HG03103 (cell line): ENCODE measurements around the gene STIP1.

Experiments
- ATAC-seq: cut with Tn5 transposase; IDR thresholded peaks from one replicate; pipeline ENCODE4 v1.9.1; 2021; ENCODE audit warnings: low read depth; ENCODE audit not compliant: unreplicated experiment

The STIP1 gene

DNA sequence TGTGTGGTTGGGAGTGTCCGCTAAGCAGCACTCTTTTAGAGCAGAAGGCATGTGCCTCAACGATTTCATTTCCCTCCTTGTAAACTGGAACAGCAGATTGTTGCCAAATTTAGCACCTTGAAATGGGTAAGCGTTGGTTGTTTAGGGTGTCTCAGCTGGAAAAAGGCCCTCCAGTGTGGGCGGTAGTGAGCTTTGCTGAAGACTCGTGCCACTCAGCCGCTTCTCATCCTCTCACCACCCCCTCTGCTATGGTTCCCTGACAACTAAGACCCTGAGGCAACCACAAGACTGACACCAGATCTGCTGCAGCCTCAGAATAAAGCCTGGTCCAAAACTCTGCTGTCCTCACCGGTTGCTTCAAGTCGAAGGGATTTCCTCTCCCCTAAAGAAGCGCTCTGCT, 10.7 kb downstream of the STIP1 start:
- ATAC-seq = no peak

DNA sequence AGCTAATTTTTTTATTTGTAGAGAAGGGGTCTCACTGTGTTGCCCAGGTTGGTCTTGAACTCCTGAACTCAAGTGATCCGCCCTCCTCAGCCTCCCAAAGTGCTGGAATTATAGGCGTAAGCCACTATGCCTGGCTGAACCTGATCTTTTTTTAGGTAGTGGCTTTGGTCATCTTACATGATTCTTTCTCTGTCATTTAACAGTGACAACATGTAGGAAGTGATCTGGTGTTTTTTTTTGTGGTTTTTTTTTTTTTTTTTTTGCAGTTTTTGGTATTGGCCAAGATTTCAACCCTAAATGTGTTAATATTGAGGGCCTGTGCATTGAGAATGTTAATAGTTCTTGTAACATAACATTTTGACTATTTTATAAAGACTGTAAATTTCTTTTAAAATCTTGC, 12.5 kb downstream of the STIP1 start:
- no peak for ATAC-seq

DNA sequence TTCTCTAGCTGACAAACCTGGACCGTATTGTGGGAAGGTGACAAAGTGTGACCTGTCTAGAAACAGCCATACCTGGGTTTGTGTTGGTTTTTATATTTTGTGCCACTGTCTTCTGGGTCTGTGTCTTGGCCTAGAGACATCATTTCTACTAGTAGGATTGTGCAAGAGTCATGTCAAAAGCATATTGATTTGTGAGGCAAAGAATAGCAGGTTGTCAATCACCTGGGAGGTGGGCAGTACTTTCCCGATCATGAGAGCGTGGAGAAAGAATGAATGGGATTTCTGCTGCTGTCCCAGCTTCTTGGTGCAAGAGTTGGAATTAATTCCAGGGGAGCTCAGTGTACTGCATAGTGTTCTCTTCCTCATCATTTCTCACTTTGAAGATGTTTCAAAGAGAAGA, 15.6 kb downstream of the STIP1 start:
- ATAC-seq = no peak

DNA sequence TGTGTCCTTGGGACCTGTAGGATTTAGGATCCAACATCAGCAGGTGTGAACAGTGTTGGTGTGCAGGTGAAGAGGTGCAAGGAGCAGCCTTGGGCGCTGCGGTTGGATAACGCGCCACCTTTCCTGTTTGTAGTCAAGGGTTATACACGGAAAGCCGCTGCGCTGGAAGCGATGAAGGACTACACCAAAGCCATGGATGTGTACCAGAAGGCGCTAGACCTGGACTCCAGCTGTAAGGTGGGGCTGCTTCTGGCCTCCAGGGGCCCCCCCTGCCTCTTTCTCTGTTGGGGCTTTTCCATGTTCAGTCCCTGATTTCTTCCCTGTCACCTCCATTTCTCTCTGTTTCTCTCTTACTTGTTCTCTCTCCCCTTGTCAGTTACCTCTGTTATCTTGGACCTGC, 17.0 kb downstream of the STIP1 start:
- no peak for ATAC-seq

DNA sequence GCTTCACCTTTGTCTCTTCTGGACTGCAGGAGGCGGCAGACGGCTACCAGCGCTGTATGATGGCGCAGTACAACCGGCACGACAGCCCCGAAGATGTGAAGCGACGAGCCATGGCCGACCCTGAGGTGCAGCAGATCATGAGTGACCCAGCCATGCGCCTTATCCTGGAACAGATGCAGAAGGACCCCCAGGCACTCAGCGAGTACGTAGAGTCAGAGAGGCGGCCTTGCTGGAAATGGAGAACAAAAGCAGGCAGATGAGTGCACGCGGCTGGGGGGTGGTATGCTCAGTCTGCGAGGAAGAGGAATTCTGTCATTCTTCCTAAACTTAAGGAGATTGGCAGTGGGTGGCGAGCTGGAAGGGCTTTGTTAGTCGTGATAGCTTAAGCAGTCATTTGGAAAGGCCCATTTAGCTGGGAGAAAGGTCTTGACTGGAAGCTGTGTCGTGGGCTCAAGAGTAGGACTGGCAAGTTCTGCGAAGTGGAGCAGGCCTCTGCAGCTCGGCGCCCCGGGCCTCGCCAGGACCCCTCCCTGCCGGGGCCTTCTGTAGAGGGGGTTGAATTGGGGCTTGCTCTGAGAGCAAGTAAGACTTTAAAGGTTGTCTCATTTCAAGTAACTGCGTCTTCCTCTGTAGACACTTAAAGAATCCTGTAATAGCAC, 17.6 kb downstream of the STIP1 start:
- ATAC-seq = no peak

DNA sequence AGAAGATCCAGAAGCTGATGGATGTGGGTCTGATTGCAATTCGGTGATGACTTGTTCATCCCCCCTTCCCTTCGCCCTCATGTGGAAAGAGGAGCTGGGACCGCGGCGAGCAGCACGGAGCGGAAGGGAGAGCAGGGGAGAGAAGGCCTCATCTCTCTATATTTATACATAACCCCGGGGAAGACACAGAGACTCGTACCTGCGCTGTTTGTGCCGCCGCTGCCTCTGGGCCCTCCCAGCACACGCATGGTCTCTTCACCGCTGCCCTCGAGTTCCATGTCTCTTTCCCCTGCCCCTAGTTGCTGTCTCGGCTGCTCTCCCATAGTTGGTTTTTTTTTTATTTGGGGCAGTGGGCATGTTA, 18.1 kb downstream of the STIP1 start:
- ATAC-seq = no peak

DNA sequence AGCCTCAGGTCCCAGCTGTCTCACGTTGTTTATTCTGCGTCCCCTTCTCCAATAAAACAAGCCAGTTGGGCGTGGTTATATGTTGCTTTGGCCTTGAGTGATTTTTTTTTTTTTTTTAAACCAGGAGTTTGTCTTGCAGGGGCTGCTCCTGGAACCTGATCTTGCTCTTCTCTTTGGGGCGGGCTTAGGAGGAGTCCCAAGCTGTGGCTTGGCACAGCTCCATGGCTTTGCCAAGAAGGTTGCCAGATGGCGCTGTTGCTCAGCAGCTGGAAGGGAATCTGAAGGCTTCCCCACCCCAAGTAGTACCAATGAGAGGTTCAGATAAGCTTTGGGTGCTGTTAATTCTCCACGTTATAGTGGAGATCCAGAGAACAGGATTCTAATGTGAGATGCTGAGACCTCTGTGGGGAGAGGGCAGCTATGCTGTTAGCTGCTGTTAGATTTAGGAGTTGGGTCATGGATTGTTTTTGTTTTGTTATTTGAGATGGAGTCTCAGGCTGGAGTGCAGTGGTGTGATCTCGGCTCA, 18.6 kb downstream of the STIP1 start:
- no peak for ATAC-seq

DNA sequence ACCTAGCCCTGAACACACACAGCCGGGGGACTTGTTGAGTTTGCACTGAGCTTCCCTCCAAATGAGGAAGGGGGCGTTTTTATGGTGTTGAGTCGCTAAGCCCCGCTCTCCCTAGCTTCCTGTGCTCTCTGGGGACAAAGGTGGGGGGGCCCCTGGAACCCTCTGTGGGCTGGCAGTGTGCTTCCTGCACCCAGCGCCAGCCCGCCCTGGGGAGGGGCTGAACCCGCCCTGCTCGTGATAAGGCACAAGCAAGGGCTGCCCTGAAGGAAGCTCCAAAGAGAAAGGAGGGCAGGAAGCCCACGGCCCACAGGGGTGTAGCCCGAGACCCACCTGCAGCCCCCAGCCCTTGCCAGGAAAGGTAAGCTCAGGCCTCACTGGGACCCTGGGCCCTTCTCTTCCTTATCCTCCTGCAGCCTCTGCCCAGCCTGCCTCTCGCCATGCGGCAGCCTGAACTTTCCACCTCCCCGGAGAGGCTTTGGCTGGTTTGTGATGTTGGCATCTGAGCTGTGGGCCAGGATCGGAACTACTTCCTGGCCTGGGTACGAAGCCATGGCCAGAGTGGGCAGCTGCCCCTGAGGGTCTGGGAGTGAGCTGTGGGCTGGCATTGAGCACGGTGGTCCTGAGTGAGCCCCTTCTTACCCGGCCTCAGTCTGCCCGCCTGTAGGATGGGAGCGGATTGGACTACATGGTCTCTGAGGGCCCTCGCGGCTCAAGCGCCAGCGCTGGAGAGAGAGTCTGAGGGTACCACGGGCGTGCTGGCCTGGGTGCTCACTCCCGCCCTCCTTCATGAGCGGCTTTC, 20.7 kb downstream of the STIP1 start, which contains the start of gene FERMT3:
Gene FERMT3 (plus strand): TSS at position 265 of the 799 bp plus-strand sequence. CDS start 644 bp downstream, outside the sequence.
- ATAC-seq = no peak

DNA sequence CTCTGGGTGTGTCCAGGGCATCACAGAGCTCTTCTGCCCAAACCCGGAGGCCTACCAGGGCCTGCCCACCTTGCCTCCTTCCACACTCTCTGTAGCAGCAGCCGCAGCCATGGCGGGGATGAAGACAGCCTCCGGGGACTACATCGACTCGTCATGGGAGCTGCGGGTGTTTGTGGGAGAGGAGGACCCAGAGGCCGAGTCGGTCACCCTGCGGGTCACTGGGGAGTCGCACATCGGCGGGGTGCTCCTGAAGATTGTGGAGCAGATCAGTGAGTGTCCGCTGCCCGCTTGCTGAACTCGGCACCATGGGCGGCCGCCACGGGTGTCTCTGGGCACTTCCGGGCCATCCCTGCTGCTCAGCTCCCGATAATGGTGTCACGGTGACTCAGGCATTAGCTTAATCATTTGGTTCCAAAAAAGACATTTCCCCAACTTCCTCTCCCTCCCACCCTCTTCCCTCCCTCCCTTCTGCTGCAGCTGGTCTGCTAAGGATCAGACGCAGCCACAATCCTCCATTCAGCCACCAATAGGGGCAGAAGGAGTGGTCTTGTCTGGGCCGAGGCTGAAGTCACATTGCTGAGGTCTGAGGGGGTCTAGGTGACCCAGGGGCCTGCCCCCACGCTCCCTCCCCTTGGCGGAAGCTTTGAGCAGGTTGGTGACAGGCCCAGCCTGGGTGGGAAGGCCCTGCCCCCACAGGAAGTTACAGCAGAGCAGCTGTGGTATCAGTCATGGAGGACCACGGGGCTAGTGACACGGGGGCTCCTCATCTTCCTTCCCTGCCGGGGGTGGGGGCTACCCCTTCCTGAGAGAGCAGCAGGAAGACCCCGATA, 21.5 kb downstream of the STIP1 start:
- peak; percentile 42 for ATAC-seq

DNA sequence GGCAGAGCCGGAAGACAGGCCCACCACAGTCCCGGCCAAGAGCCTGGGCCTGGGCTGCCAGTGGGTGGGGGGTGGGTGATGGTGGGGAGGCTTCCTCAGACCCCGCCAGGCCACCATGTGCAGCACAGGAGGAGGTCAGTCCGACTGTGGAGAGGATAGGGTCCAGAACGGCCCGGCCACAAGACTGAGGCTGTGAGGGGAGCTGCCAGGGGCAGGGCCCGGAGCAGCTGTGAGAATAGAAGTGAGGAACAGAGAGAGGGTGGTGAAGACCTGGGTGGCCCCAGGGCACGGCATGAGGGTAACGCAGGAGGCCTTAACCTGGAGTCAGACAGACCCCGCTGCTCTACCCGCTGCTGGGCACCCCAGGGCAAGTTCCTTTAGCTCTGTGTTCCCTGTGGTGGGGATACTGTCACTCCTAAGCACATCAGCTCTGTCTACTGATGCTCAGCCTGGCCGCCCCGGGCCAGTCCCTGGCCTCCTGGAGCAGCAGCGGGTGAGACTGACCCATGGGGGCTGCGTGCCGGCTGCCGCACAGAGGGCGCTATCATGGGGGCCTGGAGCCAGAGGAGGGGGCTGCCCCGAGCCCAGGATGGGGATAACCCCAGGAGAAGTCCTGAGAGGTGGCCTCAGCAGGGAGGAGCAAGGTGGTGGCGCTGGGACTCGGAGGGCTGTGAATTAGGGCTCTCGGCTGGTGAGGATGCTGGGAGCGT, 22.3 kb downstream of the STIP1 start:
- ATAC-seq = no peak

DNA sequence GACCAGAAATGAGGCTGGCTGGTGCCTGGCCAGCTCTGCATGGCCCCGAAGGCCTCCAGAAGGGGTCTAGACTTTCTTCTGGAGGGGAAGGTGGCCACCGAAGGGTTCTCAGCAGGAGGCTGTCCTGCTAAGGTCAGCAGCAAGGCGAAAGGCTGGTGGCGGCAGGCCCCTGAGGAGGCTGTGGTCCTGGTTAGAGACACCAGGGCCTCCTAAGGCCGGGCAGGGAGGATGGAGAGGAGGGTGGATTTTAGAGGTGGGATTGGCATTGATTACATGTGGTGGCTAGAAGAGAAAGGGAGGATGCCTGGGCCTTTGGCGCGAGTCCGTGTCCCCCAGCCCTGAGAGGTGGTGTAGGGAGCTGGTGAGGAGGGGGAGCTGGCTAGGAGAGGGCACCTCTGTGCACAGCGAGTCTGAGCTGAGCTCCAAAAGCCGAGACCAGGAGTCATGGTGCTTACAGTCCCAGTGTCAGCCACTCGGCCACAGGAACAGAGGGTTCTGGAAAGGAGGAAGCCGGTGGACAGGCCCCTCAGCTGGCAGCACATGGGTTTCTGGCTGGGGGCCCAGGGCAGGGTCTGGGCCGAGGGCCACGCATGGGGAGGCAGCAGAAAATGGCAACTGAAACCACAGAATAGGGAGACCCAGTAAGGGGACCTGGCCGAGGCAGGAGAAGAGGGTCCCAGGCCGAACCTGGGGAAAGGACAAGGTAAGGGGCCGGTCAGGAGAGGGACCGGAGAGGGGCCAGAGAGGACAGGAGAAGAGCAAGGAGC, 23.0 kb downstream of the STIP1 start:
- no peak for ATAC-seq

DNA sequence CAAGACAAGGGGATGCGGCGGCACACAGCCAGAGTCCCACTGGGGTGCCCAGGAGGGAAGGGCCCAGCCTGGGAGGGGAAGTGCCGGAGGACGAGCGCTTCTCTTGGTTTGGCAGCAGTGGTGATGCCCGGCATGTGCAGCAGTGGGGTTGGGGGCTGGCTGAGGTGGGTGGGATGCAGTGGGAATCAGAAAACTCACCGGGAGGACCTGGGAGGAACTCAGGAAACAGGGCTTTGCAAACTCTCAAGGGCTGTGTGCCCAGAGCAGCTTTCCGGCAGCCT, 23.5 kb downstream of the STIP1 start:
- no peak for ATAC-seq

DNA sequence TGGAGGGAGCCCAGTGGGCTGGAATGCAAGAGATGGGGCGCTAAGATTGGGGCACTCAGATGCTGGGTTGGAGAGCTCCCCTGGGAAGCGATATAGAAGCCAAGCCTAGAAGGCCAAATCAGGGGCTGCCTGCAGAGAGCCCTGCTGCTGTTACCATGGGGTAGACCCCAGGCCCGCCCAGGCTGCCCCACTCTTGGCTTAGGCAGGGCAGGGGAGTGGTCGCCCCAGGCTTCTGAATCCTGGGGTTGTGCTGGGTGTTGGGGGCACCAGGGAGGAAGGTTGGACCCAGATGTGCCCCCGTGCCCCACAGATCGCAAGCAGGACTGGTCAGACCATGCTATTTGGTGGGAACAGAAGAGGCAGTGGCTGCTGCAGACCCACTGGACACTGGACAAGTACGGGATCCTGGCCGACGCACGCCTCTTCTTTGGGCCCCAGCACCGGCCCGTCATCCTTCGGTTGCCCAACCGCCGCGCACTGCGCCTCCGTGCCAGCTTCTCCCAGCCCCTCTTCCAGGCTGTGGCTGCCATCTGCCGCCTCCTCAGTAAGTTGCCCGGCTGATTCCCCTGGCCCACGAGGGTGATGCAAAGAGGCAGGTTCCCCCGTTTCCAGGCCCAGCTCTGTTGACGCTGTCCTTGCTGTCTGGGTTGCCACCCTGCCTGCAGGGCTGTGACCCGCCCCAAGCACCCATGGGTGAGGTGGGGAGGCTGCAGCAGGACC, 24.5 kb downstream of the STIP1 start:
- ATAC-seq = no peak

DNA sequence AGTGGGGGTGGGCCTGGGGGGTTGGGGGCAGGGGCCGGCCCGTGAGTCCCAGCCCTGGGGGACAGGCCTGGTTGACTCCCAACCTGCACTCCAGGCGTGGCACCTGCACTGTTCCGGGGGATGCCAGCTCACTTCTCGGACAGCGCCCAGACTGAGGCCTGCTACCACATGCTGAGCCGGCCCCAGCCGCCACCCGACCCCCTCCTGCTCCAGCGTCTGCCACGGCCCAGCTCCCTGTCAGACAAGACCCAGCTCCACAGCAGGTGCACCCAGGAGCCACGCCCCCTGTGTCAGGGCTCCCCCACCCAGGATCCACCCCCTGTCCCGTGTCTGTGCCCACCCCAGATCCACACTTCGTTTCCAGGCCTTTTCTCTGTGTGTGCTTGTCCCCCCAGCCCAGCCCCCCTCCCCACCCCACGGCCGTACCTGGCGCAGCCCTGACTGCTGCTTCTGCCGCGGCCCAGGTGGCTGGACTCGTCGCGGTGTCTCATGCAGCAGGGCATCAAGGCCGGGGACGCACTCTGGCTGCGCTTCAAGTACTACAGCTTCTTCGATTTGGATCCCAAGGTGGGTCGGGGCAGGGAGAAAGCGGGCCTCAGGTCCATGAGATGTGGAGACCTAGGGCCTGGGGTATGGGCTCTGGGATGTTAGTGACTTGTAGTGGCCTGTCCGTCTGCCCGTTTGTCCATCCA, 25.4 kb downstream of the STIP1 start:
- ATAC-seq = no peak

DNA sequence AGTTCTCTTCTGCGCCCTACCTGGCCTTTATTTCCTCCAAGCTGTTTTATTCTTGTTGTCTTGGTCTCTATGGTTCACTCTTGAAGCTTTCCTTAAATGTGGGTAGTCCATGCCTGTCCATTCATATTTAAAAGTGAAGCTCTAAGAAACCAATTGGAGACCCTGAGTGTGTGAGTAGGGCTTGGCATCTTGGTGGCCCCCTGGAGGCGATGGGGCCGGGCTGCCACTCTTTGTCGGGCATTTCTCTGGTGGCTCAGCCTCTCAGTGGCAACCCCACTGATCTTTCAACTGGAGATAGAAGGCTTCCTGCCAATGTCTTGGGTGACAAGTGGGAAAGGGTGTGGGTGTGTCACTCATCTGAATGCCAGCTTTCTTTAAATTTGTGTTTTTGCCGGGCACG, 30.9 kb downstream of the STIP1 start:
- no peak for ATAC-seq

DNA sequence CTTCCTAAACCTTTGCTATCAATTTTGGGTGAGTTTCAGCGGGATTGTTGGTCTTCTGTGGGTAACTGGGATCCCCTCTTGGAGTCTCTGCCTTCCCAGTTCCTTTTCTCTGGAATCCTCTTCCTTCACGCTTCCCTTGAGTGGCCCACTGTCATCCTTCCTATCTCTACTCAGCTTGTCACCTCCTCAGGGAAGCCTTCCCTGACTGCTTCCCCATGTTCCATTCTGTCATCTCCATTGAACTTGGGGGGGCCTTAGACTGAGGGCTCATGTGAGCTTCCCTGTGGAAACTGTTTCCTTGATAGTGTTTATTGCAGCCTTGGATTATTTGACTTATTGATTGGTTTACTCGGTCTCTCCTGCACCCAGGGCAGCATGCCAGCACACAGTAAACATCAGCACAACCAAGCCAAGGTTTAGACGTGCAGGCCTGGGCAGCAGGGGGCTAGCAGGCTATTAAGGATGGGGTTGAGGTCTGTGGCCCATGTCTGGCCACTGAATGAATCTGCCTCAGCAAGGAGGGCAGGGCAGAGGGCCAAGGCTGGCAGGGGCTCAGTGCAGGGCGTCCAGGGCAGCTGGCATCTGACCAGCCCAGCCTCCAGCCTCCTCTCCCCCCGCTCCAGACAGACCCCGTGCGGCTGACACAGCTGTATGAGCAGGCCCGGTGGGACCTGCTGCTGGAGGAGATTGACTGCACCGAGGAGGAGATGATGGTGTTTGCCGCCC, 32.8 kb downstream of the STIP1 start:
- no peak for ATAC-seq

DNA sequence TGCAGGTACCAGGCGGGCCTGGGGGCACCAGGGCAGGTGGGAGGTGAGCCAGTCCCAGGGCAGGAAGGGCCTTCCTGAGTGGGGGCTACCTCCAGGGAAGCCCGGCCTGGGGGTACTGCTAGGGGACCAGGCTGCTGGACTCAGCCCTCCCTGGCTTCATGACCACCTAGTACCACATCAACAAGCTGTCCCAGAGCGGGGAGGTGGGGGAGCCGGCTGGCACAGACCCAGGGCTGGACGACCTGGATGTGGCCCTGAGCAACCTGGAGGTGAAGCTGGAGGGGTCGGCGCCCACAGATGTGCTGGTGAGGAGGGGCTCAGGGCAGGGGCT, 33.3 kb downstream of the STIP1 start:
- ATAC-seq = no peak

DNA sequence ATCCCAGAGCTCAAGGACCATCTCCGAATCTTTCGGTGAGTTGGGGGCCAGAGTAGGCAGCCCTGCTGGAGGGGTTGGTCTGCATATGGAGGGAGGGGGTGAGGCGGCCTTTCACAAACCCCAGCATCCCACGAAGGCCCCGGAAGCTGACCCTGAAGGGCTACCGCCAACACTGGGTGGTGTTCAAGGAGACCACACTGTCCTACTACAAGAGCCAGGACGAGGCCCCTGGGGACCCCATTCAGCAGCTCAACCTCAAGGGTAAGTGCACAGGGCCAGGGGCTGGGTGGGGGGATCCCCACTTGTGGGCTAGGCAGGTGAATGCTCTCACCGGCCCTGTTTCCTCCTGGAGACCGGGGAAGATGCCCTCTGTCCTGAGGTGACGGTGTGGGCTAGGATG, 33.8 kb downstream of the STIP1 start:
- ATAC-seq = no peak
